Effector memory CD8-positive, alpha-beta T cell (primary cell): ENCODE data around the gene ZNHIT1.
"Not testable (repeated sequence)": the region's sequence is repeated elsewhere in the genome, so short reads cannot be mapped to it uniquely, and the experiment has no call there.

Source experiments
- ATAC-seq: fragments of 150-1000 bp; cut with Tn5 transposase; replicated peaks from 2 replicates; pipeline ENCODE4 v1.10.0; 2021; ENCODE audit warnings: mild to moderate bottlenecking, moderate library complexity
- DNase-seq, 3 experiments: peaks; one replicate each; pipeline ENCODE4 v3.0.0; 2021
- H3K27ac Mint-ChIP-seq, 2 donors: one replicate each; pipeline ENCODE4 v1.8.0; 2022; ENCODE audit warnings: mild to moderate bottlenecking in 2 of 2, mixed read lengths in 2 of 2, moderate library complexity in 2 of 2
- H3K27me3 Mint-ChIP-seq, 2 donors: one replicate each; pipeline ENCODE4 v1.8.0; 2022; ENCODE audit warnings: mixed read lengths in 2 of 2
- H3K36me3 Mint-ChIP-seq: one replicate; pipeline ENCODE4 v1.8.0; 2022; ENCODE audit warnings: mild to moderate bottlenecking, moderate library complexity, mixed read lengths; ENCODE audit not compliant: insufficient read depth
- H3K4me1 Mint-ChIP-seq, 2 donors: one replicate each; pipeline ENCODE4 v1.8.0; 2022; ENCODE audit warnings: low read depth in 2 of 2, mixed read lengths in 2 of 2
- H3K4me3 Mint-ChIP-seq, 2 donors: one replicate each; pipeline ENCODE4 v1.8.0; 2022; ENCODE audit warnings: mild to moderate bottlenecking in 2 of 2, mixed read lengths in 2 of 2, moderate library complexity in 2 of 2
- H3K9me3 Mint-ChIP-seq, 2 donors: one replicate each; pipeline ENCODE4 v1.8.0; 2022; ENCODE audit warnings: mixed read lengths in 2 of 2

The ZNHIT1 gene

DNA sequence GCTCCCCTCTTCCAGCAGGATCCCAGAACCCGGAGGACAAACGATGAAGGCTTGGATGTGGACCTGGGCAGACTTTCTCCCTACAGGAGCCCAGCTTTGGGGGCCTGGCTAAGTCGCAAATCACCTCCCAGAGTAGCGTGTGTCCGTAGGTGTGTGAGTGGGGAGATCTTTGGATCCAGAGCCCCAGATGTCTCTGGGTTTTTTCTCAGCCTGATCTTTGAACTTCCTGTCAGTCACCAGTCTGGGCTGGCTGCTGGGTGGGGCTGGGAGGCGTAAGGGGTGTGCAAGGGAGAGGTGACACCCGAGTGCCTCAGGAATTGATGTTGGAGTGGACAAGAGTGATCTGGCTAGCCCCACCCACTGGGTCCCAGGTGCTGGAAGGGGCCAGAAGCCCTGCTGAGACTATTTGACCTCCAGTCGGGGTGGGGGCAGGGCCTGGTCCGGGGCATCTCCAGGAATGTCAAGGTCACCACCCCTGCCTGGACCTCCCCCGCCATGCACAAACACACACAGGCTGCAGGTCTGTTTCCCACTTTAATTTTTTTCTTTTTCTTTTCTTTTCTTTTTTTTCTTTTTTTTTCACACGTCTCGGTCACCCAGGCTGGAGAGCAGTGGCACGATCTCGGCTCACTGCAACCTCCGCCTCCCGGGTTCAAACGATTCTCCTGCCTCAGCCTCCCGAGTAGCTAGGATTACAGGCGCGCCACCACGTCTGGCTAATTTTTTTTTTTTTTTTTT lies 16.9 kb upstream of the ZNHIT1 start, which contains the start of gene MOGAT3:
Gene MOGAT3 (minus strand): TSS at position 175 of the 738 bp plus-strand sequence. CDS start 182 bp downstream, outside the sequence.
- H3K9me3 Mint-ChIP-seq = no peaks in the 10 kb centered on the region
- peaks cover 0 to 7% of the 10 kb centered on the region in 2 donors for H3K4me1 Mint-ChIP-seq
- no peak within 1 kb of the TSS for H3K27ac Mint-ChIP-seq
- no peaks in the 10 kb centered on the region for H3K36me3 Mint-ChIP-seq
- peaks cover 34 to 51% of the 10 kb centered on the region in 2 donors for H3K27me3 Mint-ChIP-seq
- H3K4me3 Mint-ChIP-seq = peak within 1 kb of the TSS; percentile 32 to 63
- DNase-seq = no peak
- no peak for ATAC-seq

DNA sequence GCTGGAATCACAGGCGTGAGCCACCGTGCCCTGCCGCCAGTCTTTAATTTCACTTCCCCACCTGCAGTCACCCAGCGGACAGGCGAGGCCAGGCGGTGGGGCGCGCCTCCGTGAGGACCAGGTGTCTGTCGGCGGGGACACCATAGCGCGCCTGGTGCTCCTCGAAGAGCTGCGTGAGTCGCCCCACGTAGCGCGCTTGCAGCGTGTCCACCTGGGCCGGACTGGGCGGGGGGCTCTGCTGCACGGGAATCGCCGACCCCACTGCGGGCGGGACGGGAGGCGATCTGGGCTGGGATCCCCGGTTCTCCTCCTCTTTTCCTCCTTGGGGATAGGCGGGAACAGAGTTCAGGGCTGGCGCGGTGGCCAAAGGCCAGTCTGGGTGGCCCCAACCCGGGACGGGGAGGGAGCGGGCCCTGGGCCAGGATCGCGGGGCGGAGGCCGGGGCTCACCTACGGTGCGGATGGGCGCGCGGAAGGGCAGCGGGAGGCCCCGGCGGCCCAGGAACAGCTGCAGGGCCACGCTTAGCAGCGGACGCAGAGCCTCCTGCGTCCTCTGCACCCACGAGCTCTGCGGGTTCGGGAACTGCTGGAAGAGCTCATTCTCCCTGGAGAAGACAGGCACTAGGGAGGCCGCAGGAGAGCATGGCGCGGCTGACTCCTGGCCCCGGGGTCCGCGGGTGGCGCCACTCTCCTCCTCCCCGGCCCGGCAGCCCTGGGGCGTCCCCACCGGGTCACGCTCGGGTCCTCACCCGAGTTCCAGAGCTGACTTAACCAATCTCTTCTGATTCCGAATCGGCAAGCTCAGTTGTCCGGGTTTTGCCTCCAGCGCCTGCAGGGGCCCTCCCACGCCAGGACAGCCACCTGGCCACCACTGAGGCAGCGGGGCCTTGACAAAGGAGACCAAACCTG lies 16.0 kb upstream of the ZNHIT1 start:
- peaks cover 0 to 10% of the 10 kb centered on the region in 2 donors for H3K4me1 Mint-ChIP-seq
- no peaks in the 10 kb centered on the region for H3K36me3 Mint-ChIP-seq
- no peak overlapping the region for H3K27ac Mint-ChIP-seq
- peak overlapping the region; percentile 27 to 63 for H3K4me3 Mint-ChIP-seq
- ATAC-seq (peak; percentile 41), DNase-seq (no peak)
- peaks cover 29 to 51% of the 10 kb centered on the region in 2 donors for H3K27me3 Mint-ChIP-seq
- no peaks in the 10 kb centered on the region for H3K9me3 Mint-ChIP-seq

DNA sequence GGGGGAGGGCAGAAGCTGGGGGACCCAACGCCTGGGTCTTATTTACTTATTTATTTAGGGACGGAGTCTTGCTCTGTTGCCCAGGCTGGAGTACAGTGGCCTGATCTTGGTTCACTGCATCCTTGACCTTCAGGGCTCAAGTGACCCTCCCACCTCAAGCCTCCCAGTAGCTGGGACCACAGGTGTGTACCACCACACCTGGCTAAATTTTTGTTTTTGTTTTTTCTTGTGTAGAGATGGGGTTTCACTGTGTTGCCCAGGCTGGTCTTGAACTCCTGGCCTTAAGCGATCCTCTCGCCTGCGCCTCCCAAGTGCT lies 15.4 kb upstream of the ZNHIT1 start:
- Mint-ChIP-seq H3K4me1 (peaks cover 0 to 10% of the 10 kb centered on the region in 2 donors), H3K9me3 (no peaks in the 10 kb centered on the region), H3K27me3 (peaks cover 29 to 51% of the 10 kb centered on the region in 2 donors), H3K4me3 (peak overlapping the region; percentile 13 to 18), H3K36me3 (no peaks in the 10 kb centered on the region), H3K27ac (no peak overlapping the region)
- no peak for DNase-seq
- no peak for ATAC-seq

DNA sequence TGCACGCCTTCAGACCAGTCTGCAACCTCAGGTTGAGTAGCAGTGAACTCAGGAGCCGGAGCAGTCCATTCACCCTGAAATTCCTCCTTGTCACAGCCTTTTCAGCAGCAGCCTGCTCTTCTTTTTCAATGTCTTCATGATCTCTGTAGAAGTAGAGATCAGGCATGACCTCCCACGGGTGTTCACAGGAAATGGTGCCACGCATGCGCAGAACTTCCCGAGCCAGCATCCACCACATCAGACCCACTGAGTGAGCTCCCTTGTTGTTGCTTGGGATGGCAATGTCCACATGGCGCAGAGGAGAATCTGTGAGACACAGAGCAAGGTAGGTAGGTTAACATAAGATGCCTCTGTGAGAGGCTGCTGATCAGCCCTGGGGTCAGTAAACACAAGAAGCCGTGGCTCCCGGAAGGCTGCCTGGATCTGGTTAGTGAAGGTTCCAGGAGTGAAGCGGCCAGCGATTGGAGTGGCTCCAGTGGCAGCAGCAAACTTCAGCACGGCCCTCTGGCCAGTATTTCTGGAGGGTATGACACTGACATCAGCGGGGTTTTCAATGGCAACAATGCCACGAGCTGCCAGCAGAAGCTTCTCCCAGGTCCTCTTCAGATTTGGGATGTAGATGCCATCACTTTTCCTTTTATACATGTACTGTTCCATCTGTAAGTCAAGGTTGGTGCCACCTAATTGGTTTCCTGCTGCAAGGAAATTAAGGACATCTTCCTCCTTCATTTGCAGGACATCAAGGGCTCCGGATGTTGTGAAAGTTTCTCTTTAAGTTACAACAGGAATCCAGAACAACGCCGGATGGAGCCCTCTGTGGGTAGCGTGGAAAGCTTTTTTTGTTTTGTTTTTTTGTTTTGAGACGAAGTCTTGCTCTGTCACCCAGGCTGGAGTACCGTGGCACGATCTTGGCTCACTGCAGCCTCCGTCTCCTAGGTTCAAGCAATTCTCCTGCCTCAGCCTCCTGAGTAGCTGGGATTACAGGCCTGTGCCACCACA lies 13.9 kb upstream of the ZNHIT1 start:
- not testable (repeated sequence) for DNase-seq, H3K36me3 Mint-ChIP-seq, H3K4me1 Mint-ChIP-seq, H3K9me3 Mint-ChIP-seq, ATAC-seq
- Mint-ChIP-seq H3K27me3 (peaks cover 29 to 42% of the 10 kb centered on the region in 2 donors), H3K4me3 (peak overlapping the region in 1 of 2 donors; percentile 5), H3K27ac (peak overlapping the region in 1 of 2 donors; percentile 15)

DNA sequence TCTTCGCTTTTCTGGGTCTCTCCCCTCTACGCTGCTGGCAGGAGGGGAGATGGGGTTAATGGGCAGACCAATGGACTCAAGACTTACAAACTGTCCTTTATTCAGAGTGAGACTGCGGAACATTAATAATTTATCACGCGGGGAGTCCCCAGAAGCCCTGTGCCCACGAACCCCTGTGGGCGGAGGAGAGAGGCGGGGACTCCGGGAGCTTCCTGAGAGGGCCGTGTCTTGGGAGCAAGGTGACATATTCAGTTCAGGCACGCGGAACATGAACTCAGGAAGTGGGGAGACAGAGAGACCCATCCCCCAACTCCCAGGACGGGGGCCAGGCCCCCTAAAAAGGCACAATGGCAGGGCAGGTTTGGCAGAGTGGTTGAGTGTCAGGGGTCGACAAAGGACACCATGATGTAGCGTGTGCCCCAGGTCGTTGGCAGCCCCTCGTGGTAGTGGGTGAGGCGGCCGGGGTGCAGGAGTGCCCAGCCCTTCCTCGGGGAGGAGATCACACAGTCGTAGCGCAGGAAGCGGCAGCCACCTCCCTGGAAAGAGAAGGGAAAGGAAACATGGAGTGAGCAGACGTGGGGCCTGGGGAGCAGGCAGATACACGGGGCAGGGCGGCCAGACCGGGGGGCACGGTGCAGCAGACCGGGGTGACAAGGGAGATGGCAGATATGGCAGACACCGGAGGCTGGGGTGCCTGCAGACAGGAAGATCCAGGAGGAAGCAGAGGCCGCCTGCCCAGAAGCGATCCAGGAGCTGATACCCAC lies 11.9 kb upstream of the ZNHIT1 start:
- no peak overlapping the region for H3K27ac Mint-ChIP-seq
- ATAC-seq (no peak), DNase-seq (no peak)
- peaks cover 17 to 23% of the 10 kb centered on the region in 2 donors for H3K27me3 Mint-ChIP-seq
- no peak overlapping the region for H3K4me3 Mint-ChIP-seq
- peaks cover 0 to 5% of the 10 kb centered on the region in 2 donors for H3K4me1 Mint-ChIP-seq
- H3K36me3 Mint-ChIP-seq = peaks cover 21% of the 10 kb centered on the region
- H3K9me3 Mint-ChIP-seq = no peaks in the 10 kb centered on the region

DNA sequence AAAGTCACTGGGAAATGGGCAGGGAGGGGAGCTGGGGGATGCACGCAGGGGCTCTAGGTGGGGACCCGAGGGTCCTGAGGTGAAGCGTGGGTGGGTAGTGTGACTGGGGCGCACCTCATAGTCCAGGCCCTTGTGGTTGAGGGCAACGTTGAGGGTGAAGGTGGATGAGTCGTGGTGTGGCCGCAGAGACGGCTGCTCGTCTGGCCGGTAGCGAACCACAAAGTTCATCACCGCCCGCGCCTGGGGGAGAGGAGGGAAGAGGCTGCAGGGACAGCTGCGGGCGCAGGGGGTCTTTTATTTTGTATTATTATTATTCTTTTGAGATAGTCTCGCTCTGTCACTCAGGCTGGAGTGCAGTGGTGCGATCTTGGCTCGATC lies 11.3 kb upstream of the ZNHIT1 start:
- Mint-ChIP-seq H3K27ac (no peak overlapping the region), H3K9me3 (no peaks in the 10 kb centered on the region), H3K27me3 (peaks cover 12 to 18% of the 10 kb centered on the region in 2 donors), H3K36me3 (peaks cover 21% of the 10 kb centered on the region), H3K4me1 (peaks cover 0 to 5% of the 10 kb centered on the region in 2 donors), H3K4me3 (no peak overlapping the region)
- ATAC-seq (no peak), DNase-seq (no peak)

DNA sequence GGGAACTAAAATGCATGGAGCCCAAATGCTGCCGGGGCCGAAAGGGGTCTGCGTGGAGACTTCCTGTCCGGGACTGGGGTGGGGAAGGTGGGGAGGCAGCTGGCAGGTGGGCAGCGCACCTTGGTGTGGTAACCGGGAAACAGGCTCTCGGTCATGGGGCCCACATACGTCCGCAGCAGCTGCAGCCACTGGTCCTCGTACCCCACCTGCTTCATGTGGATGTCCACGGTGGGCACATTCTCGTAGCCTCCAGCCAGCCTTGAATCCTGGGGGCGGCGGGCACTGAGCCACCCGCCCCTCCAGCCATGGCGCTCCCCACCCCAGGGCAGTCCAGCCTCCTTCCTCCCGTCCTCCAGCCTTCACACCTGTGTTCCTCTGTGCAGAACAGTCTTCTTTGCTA lies 10.5 kb upstream of the ZNHIT1 start:
- DNase-seq (no peak), ATAC-seq (no peak)
- H3K9me3 Mint-ChIP-seq = no peaks in the 10 kb centered on the region
- peaks cover 8 to 10% of the 10 kb centered on the region in 2 donors for H3K27me3 Mint-ChIP-seq
- H3K4me3 Mint-ChIP-seq = no peak overlapping the region
- H3K36me3 Mint-ChIP-seq = peaks cover 21% of the 10 kb centered on the region
- peaks cover 0 to 5% of the 10 kb centered on the region in 2 donors for H3K4me1 Mint-ChIP-seq
- no peak overlapping the region for H3K27ac Mint-ChIP-seq

DNA sequence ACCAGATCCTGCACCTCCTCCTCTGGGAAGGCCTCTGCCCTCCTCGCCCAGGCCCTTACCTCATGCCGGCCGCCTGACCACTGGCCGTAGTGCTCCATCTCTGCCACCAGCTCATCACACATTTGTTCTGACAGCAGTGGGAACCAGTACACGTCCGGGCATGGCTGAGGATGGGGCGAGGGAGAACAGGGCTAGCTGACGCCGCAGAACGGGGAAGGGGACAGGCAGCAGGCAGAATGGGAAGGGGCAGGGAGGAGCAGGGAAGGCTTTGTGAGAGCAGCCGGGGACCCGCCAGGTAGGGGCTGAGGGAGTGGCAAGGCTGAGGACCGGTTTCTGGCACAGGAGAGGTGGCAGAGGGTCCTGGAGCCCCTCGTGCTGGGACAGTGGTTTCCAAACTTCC lies 9.2 kb upstream of the ZNHIT1 start:
- no peak overlapping the region for H3K4me3 Mint-ChIP-seq
- no peaks in the 10 kb centered on the region for H3K9me3 Mint-ChIP-seq
- DNase-seq (no peak), ATAC-seq (no peak)
- H3K4me1 Mint-ChIP-seq = peaks cover 0 to 4% of the 10 kb centered on the region in 2 donors
- no peak overlapping the region for H3K27ac Mint-ChIP-seq
- peaks cover 25% of the 10 kb centered on the region for H3K36me3 Mint-ChIP-seq
- H3K27me3 Mint-ChIP-seq = no peaks in the 10 kb centered on the region

DNA sequence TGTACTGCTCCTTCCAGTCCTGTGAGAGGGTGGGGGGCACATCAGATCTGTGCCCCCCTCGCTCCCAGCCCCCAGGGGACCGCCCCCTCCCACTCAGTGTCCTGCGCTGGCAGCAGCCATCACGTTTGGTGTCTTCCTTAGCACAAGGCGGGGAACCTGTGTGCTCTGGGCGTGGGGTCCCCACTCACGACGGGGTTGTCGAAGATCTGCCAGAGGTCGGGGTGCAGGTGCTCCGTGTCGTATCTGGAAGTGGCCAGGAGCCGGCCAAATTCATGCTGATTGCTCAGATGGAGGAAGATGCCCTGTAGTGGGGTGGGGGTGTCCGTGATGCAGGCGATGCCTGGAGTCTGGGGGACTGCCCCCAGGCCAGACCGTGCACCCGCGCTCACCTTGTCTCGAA lies 7.8 kb upstream of the ZNHIT1 start:
- ATAC-seq (no peak), DNase-seq (no peak)
- H3K4me1 Mint-ChIP-seq = peaks cover 0 to 2% of the 10 kb centered on the region in 2 donors
- no peak overlapping the region for H3K4me3 Mint-ChIP-seq
- H3K36me3 Mint-ChIP-seq = peaks cover 27% of the 10 kb centered on the region
- no peaks in the 10 kb centered on the region for H3K9me3 Mint-ChIP-seq
- no peak overlapping the region for H3K27ac Mint-ChIP-seq
- H3K27me3 Mint-ChIP-seq = no peaks in the 10 kb centered on the region

DNA sequence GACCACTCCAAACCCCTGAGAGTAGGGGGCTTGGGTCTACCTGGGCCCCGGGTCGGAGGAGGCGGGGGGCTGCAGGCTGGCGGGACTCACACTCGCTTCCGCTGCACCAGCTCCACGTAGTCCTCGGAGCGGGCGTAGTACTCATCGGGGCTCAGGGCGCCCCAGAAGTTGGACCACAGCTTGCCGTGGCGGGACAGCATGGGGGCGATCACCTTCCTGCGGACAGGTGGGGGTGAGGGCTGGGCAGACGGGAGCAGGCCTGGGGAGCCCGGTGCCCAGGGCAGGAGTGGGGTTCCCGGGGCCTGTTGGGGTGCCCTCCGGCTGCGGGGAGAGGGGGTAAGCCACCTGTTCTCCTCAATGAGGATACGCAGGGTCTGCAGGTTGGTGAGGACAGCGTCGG lies 6.5 kb upstream of the ZNHIT1 start:
- Mint-ChIP-seq H3K27ac (no peak overlapping the region), H3K36me3 (peaks cover 33% of the 10 kb centered on the region), H3K9me3 (no peaks in the 10 kb centered on the region), H3K27me3 (no peaks in the 10 kb centered on the region), H3K4me1 (peaks cover 5 to 7% of the 10 kb centered on the region in 2 donors), H3K4me3 (no peak overlapping the region)
- ATAC-seq (no peak), DNase-seq (no peak)

DNA sequence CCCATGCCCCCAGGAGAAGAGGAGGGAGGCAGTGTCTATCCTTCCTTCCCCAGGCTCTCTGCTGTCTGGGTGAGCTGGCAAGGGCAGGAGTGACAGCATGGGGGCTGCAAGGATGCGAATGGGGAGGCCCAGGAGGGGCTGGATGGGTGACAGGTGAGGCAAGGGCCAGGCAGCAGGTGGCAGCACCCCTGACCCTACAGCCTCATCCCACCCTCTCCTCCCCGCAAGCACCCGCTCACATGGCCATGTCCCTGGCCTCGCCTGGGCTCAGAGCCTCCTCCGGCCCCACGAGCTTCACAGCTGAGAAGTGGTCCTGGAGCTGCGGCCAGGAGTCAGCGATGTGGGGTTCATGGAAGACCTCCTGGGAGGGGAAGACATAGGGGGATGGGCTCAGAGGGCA lies 6.0 kb upstream of the ZNHIT1 start:
- ATAC-seq = no peak
- no peak overlapping the region for H3K27ac Mint-ChIP-seq
- DNase-seq = no peak
- H3K9me3 Mint-ChIP-seq = no peaks in the 10 kb centered on the region
- H3K4me1 Mint-ChIP-seq = peaks cover 7 to 11% of the 10 kb centered on the region in 2 donors
- H3K27me3 Mint-ChIP-seq = no peaks in the 10 kb centered on the region
- H3K4me3 Mint-ChIP-seq = no peak overlapping the region
- peaks cover 35% of the 10 kb centered on the region for H3K36me3 Mint-ChIP-seq

DNA sequence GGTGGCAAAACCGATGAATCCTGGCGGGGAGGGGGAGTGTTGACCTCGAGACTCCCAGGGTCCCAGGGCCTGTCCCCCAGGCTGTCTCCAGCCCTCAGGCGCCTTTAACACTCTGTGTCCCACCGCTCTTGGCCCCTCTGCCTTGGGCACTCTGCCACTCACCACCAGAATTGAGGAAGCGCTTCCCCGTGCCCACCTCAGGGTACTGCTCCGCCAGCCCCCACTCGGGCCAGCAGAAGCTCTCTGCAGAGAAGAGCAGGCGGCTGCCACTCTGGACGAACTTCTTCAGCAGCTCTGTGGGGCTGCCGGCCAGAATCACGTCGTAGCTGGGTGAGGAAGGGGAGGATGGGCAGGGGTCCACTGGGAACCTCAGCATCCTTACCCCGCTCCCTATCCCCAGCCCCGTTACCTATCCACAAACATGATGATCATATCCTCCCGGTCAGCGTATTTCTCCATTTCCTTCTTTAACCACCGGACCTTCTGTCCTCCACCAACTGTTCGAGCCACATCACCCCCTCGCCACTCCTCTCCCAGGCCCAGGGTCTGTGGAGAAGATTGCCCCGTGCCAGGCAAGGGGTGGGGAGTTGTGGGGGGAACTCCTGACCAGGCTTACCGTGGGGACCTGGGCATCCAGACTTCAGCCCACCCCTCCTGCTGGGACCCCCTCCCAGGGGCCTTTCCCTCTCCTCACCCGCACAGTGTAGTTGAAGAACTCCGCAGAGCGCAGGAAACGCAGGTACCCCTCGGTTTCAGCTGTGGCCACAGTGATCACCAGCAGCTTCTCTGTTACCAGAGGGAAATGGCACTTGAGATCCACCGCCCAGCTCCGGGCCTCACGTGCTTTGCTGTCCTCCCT lies 1.7 kb upstream of the ZNHIT1 start:
- H3K36me3 Mint-ChIP-seq = peaks cover 35% of the 10 kb centered on the region
- H3K4me3 Mint-ChIP-seq = peak overlapping the region; percentile 95
- peaks cover 34 to 35% of the 10 kb centered on the region in 2 donors for H3K4me1 Mint-ChIP-seq
- DNase-seq = no peak
- H3K27ac Mint-ChIP-seq = peak overlapping the region; percentile 65 to 98
- H3K27me3 Mint-ChIP-seq = no peaks in the 10 kb centered on the region
- ATAC-seq = no peak
- no peaks in the 10 kb centered on the region for H3K9me3 Mint-ChIP-seq
